ENCODE data around the gene PPP4R3B.

GRCh38 chr2:55550368-55551102, 66.9 kb downstream of the PPP4R3B start:
- TF ChIP-seq CTCF (IDR thresholded peaks at IDR 0.05) (no peak), POLR2AphosphoS5 (IDR thresholded peaks at IDR 0.05) (no peak), POLR2A (IDR thresholded peaks at IDR 0.05; ENCODE audit: low read depth) (no peak), EP300 (IDR thresholded peaks at IDR 0.05) (no peak)
